HCT116 (cell line): ENCODE results near the gene LILRB3. TPM values are rescaled to one million over a fixed set of nuclear protein-coding genes. Genes with fewer than 3 reads are reported as not detected.

Source experiments
- ATAC-seq: fragments of 200-7000 bp; cut with Tn5 transposase; 2 replicates; pipeline ENCODE4 v1.9.1; 2020; ENCODE audit warnings: mild to moderate bottlenecking, moderate library complexity
- BruUV-seq: library from RNA; stranded (reverse); fragments of 400-500 nt; replicated peaks from 2 replicates; lab custom pipeline; 2021; lab: Mats Ljungman, UMichigan
- CTCF ChIA-PET: fragments of 300-600 bp; sonication (Branson Sonifier 250); formaldehyde crosslinking; loops from one replicate; lab custom pipeline; 2021; ENCODE audit warnings: antibody characterized with exemption; lab: Charles Lee
- POLR2A ChIA-PET: fragments of 300-600, 350-600 bp; sonication (Branson Sonifier 250); formaldehyde crosslinking; loops from one replicate; lab custom pipeline; 2021; ENCODE audit warnings: antibody characterized with exemption; lab: Charles Lee
- RAD21 ChIA-PET, 2 experiments: fragments of 300-600 bp; sonication (Branson Sonifier 250); formaldehyde crosslinking; loops; one replicate each; lab custom pipeline; 2023; ENCODE audit warnings: low total read pairs in 2 of 2; ENCODE audit not compliant: uncharacterized antibody in 2 of 2, unreplicated experiment in 2 of 2, low non-redundant PET in 1 of 2; lab: Charles Lee
- DNase-seq: peaks from one replicate; pipeline ENCODE4 v3.0.0-alpha.2; 2010; ENCODE audit warnings: low read depth, low spot score
- H2AFZ ChIP-seq: fragments of 200-600 bp; shearing (Covaris generic), sonication (generic); 2 replicates; pipeline ENCODE4 v1.6.1; 2017; ENCODE audit warnings: low read depth, mixed run types, mixed read lengths, antibody characterized with exemption, low read length; ENCODE audit not compliant: poor library complexity, severe bottlenecking
- H3K27ac ChIP-seq: 2 replicates; pipeline ENCODE4 v1.5.1; 2012; ENCODE audit warnings: low read depth, low read length
- H3K27me3 ChIP-seq: fragments of 200-600 bp; sonication (generic); 2 replicates; pipeline ENCODE4 v1.6.1; 2016; ENCODE audit warnings: mixed run types, low read length, mixed read lengths; ENCODE audit not compliant: insufficient read depth
- H3K36me3 ChIP-seq, 2 experiments: fragments of 200-500 bp in 1 of 2; fragments of 200-600 bp in 1 of 2; sonication (Bioruptor generic) in 1 of 2; sonication (generic) in 1 of 2; 2 replicates each; pipeline versions ENCODE4 v1.5.1 to v1.6.1; 2014 to 2016; ENCODE audit warnings: low read length in 2 of 2, inconsistent platforms in 1 of 2, mixed read lengths in 1 of 2, mixed run types in 1 of 2; ENCODE audit not compliant: insufficient read depth in 2 of 2, control insufficient read depth in 1 of 2
- H3K4me1 ChIP-seq, 2 experiments: fragments of 200-600 bp in 1 of 2; sonication (generic) in 1 of 2; 2 replicates each; pipeline versions ENCODE4 v1.5.1 to v1.6.1; 2012 to 2017; ENCODE audit warnings: low read length in 2 of 2, inconsistent platforms in 1 of 2, mild to moderate bottlenecking in 1 of 2, mixed read lengths in 1 of 2, mixed run types in 1 of 2, moderate library complexity in 1 of 2; ENCODE audit not compliant: insufficient read depth in 2 of 2, control insufficient read depth in 1 of 2
- H3K4me2 ChIP-seq: fragments of 200-600 bp; sonication (generic); 2 replicates; pipeline ENCODE4 v1.6.1; 2017; ENCODE audit warnings: mixed run types, low read length, mixed read lengths
- H3K4me3 ChIP-seq, 2 experiments: fragments of 200-600 bp in 1 of 2; sonication (generic) in 1 of 2; replicated peaks in 1 of 2; 2 replicates each; pipeline ENCODE4 v1.5.1; 2011 to 2016; ENCODE audit warnings: low read length in 2 of 2, control low read depth in 1 of 2, low read depth in 1 of 2, mild to moderate bottlenecking in 1 of 2, mixed read lengths in 1 of 2, mixed run types in 1 of 2
- H3K79me2 ChIP-seq: fragments of 200-600 bp; sonication (generic); 2 replicates; pipeline ENCODE4 v1.6.1; 2017; ENCODE audit warnings: mild to moderate bottlenecking, mixed run types, low read length, moderate library complexity, mixed read lengths; ENCODE audit not compliant: insufficient read depth
- H3K9ac ChIP-seq: fragments of 200-600 bp; sonication (generic); 2 replicates; pipeline ENCODE4 v1.6.1; 2016; ENCODE audit warnings: low read length, mixed read lengths
- H3K9me2 ChIP-seq: fragments of 200-600 bp; sonication (generic), shearing (Covaris generic); 2 replicates; pipeline ENCODE4 v1.6.1; 2017; ENCODE audit warnings: mixed run types, mild to moderate bottlenecking, moderate library complexity; ENCODE audit not compliant: insufficient read depth
- H3K9me3 ChIP-seq, 2 experiments: fragments of 200-500 bp in 1 of 2; fragments of 200-600 bp in 1 of 2; sonication (Bioruptor generic) in 1 of 2; sonication (generic) in 1 of 2; 2 replicates each; pipeline ENCODE4 v1.6.1; 2014 to 2017; ENCODE audit warnings: low read length in 2 of 2, mixed read lengths in 2 of 2, inconsistent platforms in 1 of 2, low read depth in 1 of 2, mild to moderate bottlenecking in 1 of 2, mixed run types in 1 of 2, moderate library complexity in 1 of 2; ENCODE audit not compliant: control insufficient read depth in 1 of 2, insufficient read depth in 1 of 2
- H4K20me1 ChIP-seq: fragments of 200-600 bp; sonication (generic), shearing (Covaris generic); 2 replicates; pipeline ENCODE4 v1.6.1; 2017; ENCODE audit warnings: mixed run types, mild to moderate bottlenecking, moderate library complexity; ENCODE audit not compliant: insufficient read depth
- intact Hi-C: fragments of 100-400 bp; cut with micrococcal nuclease; formaldehyde crosslinking; loops from 2 replicates; pipeline ENCODE4 v1.10.0; 2022
- total RNA-seq: library from RNA; stranded (reverse); gene quantifications from one replicate; pipeline ENCODE4 v1.2.1, GENCODE V29; 2021; ENCODE audit not compliant: unreplicated experiment
- TF ChIP-seq, protein P1 (sequence below), 3 experiments: fragments of 200-600 bp in 1 of 3; sonication (generic) in 1 of 3; IDR thresholded peaks in 2 of 3; conservative IDR thresholded peaks in 1 of 3; 2 replicates each; pipeline ENCODE4 v1.5.1; 2012 to 2017; ENCODE audit warnings: low read depth in 2 of 3, low read length in 2 of 3, antibody characterized with exemption in 1 of 3, borderline replicate concordance in 1 of 3, control low read depth in 1 of 3, mild to moderate bottlenecking in 1 of 3, mixed read lengths in 1 of 3, mixed run types in 1 of 3, moderate library complexity in 1 of 3; ENCODE audit not compliant: insufficient read depth in 1 of 3
- TF ChIP-seq, protein P2 (sequence below): IDR thresholded peaks from 2 replicates; pipeline ENCODE4 v1.6.1; 2012; ENCODE audit warnings: low read depth

The LILRB3 gene
- total RNA-seq, 1 experiment from 2014 or later, result 0.12 TPM

DNA sequence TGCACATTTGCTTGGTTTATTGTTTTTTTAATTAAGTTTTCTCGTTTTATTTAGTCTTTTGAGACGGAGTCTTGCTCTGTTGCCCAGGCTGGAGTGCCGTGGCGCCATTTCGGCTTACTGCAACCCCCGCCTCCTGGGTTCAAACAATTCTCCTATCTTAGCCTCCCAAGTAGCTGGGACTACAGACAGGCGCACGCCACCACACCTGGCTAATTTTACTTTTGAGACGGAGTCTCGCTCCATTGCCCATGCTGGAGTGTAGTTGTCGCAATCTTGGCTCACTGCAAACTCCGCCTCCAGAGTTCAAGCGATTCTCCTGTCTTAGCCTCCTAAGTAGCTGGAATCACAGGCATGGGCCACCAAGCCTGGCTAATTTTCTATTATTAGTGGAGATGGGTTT lies 20.8 kb downstream of the LILRB3 start:
- Histone ChIP-seq H3K4me1 (peaks cover 9 to 42% of the 10 kb centered on the region in 2 experiments), H3K27me3 (no peaks in the 10 kb centered on the region), H3K36me3 (peaks cover 48 to 59% of the 10 kb centered on the region in 2 experiments), H3K9me2 (no peaks in the 10 kb centered on the region), H3K79me2 (peaks cover 68% of the 10 kb centered on the region), H3K4me2 (peak overlapping the region; percentile 97), H4K20me1 (peaks cover 54% of the 10 kb centered on the region; the same call in 1 of the 2 replicates), H2AFZ (no peak overlapping the region), H3K27ac (peak overlapping the region; percentile 81), H3K4me3 (peak overlapping the region; percentile 83 to 99), H3K9ac (peak overlapping the region; percentile 99), H3K9me3 (no peaks in the 10 kb centered on the region)
- CTCF ChIA-PET, result no interaction called here
- DNase-seq (no peak), ATAC-seq (no peak)
- POLR2A ChIA-PET, result interaction anchor here (4.2 to 5.7 kb wide), 2 partner anchors 13 to 65 kb away, joined by 26 to 126 read pairs; partner anchors contain the start of genes CNOT3, MBOAT7 and TSEN34
- no TSS peak for BruUV-seq
- TF ChIP-seq, protein P1, sequence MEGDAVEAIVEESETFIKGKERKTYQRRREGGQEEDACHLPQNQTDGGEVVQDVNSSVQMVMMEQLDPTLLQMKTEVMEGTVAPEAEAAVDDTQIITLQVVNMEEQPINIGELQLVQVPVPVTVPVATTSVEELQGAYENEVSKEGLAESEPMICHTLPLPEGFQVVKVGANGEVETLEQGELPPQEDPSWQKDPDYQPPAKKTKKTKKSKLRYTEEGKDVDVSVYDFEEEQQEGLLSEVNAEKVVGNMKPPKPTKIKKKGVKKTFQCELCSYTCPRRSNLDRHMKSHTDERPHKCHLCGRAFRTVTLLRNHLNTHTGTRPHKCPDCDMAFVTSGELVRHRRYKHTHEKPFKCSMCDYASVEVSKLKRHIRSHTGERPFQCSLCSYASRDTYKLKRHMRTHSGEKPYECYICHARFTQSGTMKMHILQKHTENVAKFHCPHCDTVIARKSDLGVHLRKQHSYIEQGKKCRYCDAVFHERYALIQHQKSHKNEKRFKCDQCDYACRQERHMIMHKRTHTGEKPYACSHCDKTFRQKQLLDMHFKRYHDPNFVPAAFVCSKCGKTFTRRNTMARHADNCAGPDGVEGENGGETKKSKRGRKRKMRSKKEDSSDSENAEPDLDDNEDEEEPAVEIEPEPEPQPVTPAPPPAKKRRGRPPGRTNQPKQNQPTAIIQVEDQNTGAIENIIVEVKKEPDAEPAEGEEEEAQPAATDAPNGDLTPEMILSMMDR (IDR thresholded peaks at IDR 0.05 in 2 of 3, conservative IDR thresholded peaks at IDR 0.05 in 1 of 3; ENCODE audit: borderline replicate concordance in 1 of 3, insufficient read depth in 1 of 3, low read depth in 2 of 3, low read length in 2 of 3), result no peak
- TF ChIP-seq, protein P2, sequence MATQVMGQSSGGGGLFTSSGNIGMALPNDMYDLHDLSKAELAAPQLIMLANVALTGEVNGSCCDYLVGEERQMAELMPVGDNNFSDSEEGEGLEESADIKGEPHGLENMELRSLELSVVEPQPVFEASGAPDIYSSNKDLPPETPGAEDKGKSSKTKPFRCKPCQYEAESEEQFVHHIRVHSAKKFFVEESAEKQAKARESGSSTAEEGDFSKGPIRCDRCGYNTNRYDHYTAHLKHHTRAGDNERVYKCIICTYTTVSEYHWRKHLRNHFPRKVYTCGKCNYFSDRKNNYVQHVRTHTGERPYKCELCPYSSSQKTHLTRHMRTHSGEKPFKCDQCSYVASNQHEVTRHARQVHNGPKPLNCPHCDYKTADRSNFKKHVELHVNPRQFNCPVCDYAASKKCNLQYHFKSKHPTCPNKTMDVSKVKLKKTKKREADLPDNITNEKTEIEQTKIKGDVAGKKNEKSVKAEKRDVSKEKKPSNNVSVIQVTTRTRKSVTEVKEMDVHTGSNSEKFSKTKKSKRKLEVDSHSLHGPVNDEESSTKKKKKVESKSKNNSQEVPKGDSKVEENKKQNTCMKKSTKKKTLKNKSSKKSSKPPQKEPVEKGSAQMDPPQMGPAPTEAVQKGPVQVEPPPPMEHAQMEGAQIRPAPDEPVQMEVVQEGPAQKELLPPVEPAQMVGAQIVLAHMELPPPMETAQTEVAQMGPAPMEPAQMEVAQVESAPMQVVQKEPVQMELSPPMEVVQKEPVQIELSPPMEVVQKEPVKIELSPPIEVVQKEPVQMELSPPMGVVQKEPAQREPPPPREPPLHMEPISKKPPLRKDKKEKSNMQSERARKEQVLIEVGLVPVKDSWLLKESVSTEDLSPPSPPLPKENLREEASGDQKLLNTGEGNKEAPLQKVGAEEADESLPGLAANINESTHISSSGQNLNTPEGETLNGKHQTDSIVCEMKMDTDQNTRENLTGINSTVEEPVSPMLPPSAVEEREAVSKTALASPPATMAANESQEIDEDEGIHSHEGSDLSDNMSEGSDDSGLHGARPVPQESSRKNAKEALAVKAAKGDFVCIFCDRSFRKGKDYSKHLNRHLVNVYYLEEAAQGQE, result no peak
- intact Hi-C loops, result no loop called here
- RAD21 ChIA-PET, result no interaction called here
